HepG2 (cell line): ENCODE measurements around the gene HOXD8. TPM values are rescaled to one million over a fixed set of nuclear protein-coding genes. Genes with fewer than 3 reads are reported as not detected.

Source experiments
- ATAC-seq: fragments of 200-7000 bp; cut with Tn5 transposase; 3 replicates; pipeline ENCODE4 v1.9.1; 2020; ENCODE audit warnings: mild to moderate bottlenecking, moderate library complexity
- BruUV-seq: library from RNA; stranded (reverse); fragments of 400-500 nt; replicated peaks from 2 replicates; lab custom pipeline; 2021; lab: Mats Ljungman, UMichigan
- CTCF ChIA-PET: fragments of 300-600 bp; formaldehyde crosslinking; extraction: SDS; loops from one replicate; lab custom pipeline; 2021; ENCODE audit warnings: low total read pairs, inconsistent platforms, low intra/inter-chr PET ratio; lab: Yijun Ruan, JAX
- POLR2A ChIA-PET: fragments of 350-600 bp; sonication (Branson Sonifier 250); formaldehyde crosslinking; loops from one replicate; lab custom pipeline; 2020; ENCODE audit warnings: antibody characterized with exemption, inconsistent platforms; lab: Yijun Ruan, JAX
- DNase-seq: peaks from one replicate; pipeline ENCODE4 v3.0.0-alpha.2; 2015; ENCODE audit warnings: low spot score
- FAIRE-seq: peaks from 3 replicates; lab custom pipeline; 2011; peaks lifted over from hg19 to GRCh38; lab: Jason Lieb, UNC
- H2AFZ ChIP-seq: one replicate; pipeline ENCODE4 v1.6.1; 2011; ENCODE audit warnings: low read length, inconsistent platforms
- H3K27ac ChIP-seq: fragments of 300-600 bp; 3 replicates; pipeline ENCODE4 v1.8.0; 2011; ENCODE audit warnings: mixed run types, mild to moderate bottlenecking, mixed read lengths, low read length, inconsistent platforms; ENCODE audit not compliant: insufficient read depth; ENCODE audit errors: extremely low read length
- H3K27me3 ChIP-seq, 2 experiments: fragments of 200-600 bp in 1 of 2; 2 replicates in 1 of 2; 3 replicates in 1 of 2; pipeline versions ENCODE4 v1.6.0 to v1.8.0; 2011; ENCODE audit warnings: low read length in 2 of 2, mild to moderate bottlenecking in 2 of 2, moderate library complexity in 2 of 2, inconsistent platforms in 1 of 2; ENCODE audit not compliant: insufficient read depth in 2 of 2, control insufficient read depth in 1 of 2
- H3K36me3 ChIP-seq, 2 experiments: fragments of 200-600 bp in 1 of 2; replicated peaks in 1 of 2; 2 replicates in 1 of 2; 3 replicates in 1 of 2; pipeline versions ENCODE4 v1.5.1 to v1.8.0; 2011; ENCODE audit warnings: low read length in 2 of 2, inconsistent platforms in 1 of 2; ENCODE audit not compliant: insufficient read depth in 2 of 2, control insufficient read depth in 1 of 2
- H3K4me1 ChIP-seq: 2 replicates; pipeline ENCODE4 v1.5.1; 2012; ENCODE audit warnings: low read length, inconsistent platforms; ENCODE audit not compliant: insufficient read depth
- H3K4me2 ChIP-seq: 2 replicates; pipeline ENCODE4 v1.6.0; 2011; ENCODE audit warnings: low read depth, low read length, inconsistent platforms
- H3K4me3 ChIP-seq, 3 experiments: fragments of 200-600 bp in 1 of 3; sonication (generic), shearing (Covaris generic) in 1 of 3; replicated peaks in 1 of 3; 2 replicates each; pipeline ENCODE4 v1.5.1; 2011 to 2016; ENCODE audit warnings: low read length in 3 of 3, inconsistent platforms in 2 of 3, low read depth in 2 of 3, mild to moderate bottlenecking in 2 of 3, control low read depth in 1 of 3, mixed read lengths in 1 of 3; ENCODE audit not compliant: insufficient read depth in 1 of 3
- H3K79me2 ChIP-seq: one replicate; pipeline ENCODE4 v1.6.1; 2011; ENCODE audit warnings: low read length, inconsistent platforms; ENCODE audit not compliant: insufficient read depth
- H3K9ac ChIP-seq: 2 replicates; pipeline ENCODE4 v1.6.0; 2011; ENCODE audit warnings: mild to moderate bottlenecking, low read depth, low read length, inconsistent platforms; ENCODE audit not compliant: insufficient read depth
- H3K9me3 ChIP-seq: 2 replicates; pipeline ENCODE4 v1.5.1; 2012; ENCODE audit warnings: mild to moderate bottlenecking, low read length
- H4K20me1 ChIP-seq: 2 replicates; pipeline ENCODE4 v1.6.0; 2011; ENCODE audit warnings: inconsistent platforms, mild to moderate bottlenecking, low read length, moderate library complexity; ENCODE audit not compliant: insufficient read depth
- KAT2B ChIP-seq: fragments of 150-350 bp; IDR thresholded peaks from 2 replicates; pipeline ENCODE4 v1.6.1; 2014; ENCODE audit warnings: low read depth, low read length, borderline replicate concordance
- NKX3-1 ChIP-seq: sonication (generic); formaldehyde crosslinking; IDR thresholded peaks from 2 replicates; pipeline ENCODE4 v1.5.0; 2020; ENCODE audit warnings: missing genetic modification reagents
- WGBS: methylation state at CpG from one replicate; pipeline ENCODE4 v1.1.6; 2017; ENCODE audit warnings: low lambda C conversion rate; 5-methylcytosine and 5-hydroxymethylcytosine counted together
- in situ Hi-C: cut with HindIII; loops from 2 replicates; pipeline ENCODE4 v1.10.0; 2017; ENCODE audit warnings: low pct_unique_long_range_greater_than_20kb; ENCODE audit not compliant: extremely low pct_ligation_motif_present
- intact Hi-C: fragments of 100-400 bp; cut with micrococcal nuclease; formaldehyde crosslinking; loops from one replicate; pipeline ENCODE4 v1.10.0; 2022; ENCODE audit not compliant: unreplicated experiment
- polyA plus RNA-seq, 8 experiments: library from polyadenylated mRNA; depleted of rRNA in 3 of 8; stranded (reverse) in 7 of 8; unstranded in 1 of 8; fragments of >200 nt; fragmentation: Illumina TruSeq in 4 of 8; extraction: Trizol in 4 of 8; gene quantifications; 2 replicates each; pipeline versions ENCODE4 v1.2.1 to v1.2.3, GENCODE V29; 2011 to 2016; ENCODE audit warnings: low read depth in 4 of 8, missing spikeins in 1 of 8, mixed read lengths in 1 of 8; ENCODE audit not compliant: insufficient read depth in 1 of 8
- total RNA-seq, 5 experiments: library from RNA; depleted of rRNA; stranded (reverse); fragments of >200 nt; fragmentation: Illumina TruSeq; extraction: Trizol; gene quantifications; 2 replicates each; pipeline ENCODE4 v1.2.3, GENCODE V29; 2016; ENCODE audit warnings: low read depth in 1 of 5
- TF ChIP-seq, protein P1 (sequence below): sonication (generic); formaldehyde crosslinking; IDR thresholded peaks from 2 replicates; pipeline ENCODE4 v1.5.1; 2020; ENCODE audit warnings: mild to moderate bottlenecking, missing genetic modification reagents, moderate library complexity
- TF ChIP-seq, protein P2 (sequence below): sonication (generic); formaldehyde crosslinking; IDR thresholded peaks from 2 replicates; pipeline ENCODE4 v1.4.0; 2020; ENCODE audit warnings: missing genetic modification reagents

Gene HOXD8
- total and polyA plus RNA-seq, 2 of the 13 experiments (the other 11 are each of a cell fraction or from before 2014, with no cell fraction given) = not detected

DNA sequence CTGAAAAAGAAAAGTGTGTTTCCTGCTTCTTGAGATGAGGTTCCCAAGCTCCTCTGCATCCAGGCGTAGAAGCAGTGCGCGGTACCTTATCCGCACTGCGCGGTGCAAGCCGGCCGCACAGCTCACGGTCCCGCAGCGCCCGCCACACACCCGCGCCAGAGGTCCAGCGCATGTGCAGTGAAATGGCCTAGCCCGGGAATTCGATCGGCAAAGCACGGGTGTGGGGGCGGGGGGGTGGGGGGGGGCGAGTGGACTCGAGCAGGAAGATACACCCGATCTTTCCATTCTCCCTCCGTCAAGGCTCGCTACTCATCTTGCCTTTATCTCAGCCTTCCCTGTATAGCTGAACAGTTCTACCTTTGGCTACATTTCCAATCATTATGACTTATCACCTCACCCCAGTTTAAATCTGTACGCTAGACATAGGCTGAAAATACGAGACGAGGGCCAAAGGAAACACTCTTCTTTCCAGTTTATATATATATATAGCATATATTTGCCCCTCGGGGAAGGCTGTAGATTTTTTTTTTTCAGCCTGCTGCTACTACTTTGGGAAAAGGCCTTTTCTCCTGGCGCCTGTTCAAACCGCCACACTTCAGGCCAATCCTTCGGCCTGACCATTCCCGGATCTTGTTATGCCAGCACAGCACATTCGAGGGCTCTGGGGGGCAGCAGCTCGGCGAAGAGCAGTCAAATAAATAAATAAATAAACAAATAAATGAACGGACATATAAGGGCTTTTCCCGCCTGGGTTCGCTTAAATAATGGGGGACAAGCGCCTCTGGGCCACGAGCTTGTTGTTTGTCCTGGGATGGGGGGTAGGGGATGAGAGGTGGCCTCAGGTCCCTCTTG lies 10.4 kb downstream of the HOXD8 start:
- Histone ChIP-seq H3K4me3 (peak overlapping the region in 1 of 3 experiments; percentile 75; a peak in 3 of 6 replicates), H2AFZ (no peak overlapping the region)
- POLR2A ChIA-PET = interaction anchor here (1.4 kb wide), 1 partner anchor 315 kb away, joined by 3 read pairs; no protein-coding TSS in a partner anchor
- TF ChIP-seq, protein P1, sequence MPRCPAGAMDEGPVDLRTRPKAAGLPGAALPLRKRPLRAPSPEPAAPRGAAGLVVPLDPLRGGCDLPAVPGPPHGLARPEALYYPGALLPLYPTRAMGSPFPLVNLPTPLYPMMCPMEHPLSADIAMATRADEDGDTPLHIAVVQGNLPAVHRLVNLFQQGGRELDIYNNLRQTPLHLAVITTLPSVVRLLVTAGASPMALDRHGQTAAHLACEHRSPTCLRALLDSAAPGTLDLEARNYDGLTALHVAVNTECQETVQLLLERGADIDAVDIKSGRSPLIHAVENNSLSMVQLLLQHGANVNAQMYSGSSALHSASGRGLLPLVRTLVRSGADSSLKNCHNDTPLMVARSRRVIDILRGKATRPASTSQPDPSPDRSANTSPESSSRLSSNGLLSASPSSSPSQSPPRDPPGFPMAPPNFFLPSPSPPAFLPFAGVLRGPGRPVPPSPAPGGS = no peak
- TF ChIP-seq NKX3-1 (CRISPR knock-in tag) (no peak), KAT2B (no peak)
- TF ChIP-seq, protein P2, sequence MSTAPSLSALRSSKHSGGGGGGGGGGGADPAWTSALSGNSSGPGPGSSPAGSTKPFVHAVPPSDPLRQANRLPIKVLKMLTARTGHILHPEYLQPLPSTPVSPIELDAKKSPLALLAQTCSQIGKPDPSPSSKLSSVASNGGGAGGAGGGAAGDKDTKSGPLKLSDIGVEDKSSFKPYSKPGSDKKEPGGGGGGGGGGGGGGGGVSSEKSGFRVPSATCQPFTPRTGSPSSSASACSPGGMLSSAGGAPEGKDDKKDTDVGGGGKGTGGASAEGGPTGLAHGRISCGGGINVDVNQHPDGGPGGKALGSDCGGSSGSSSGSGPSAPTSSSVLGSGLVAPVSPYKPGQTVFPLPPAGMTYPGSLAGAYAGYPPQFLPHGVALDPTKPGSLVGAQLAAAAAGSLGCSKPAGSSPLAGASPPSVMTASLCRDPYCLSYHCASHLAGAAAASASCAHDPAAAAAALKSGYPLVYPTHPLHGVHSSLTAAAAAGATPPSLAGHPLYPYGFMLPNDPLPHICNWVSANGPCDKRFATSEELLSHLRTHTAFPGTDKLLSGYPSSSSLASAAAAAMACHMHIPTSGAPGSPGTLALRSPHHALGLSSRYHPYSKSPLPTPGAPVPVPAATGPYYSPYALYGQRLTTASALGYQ (CRISPR knock-in tag) = 0 out of 2 replicates have a peak, but pooled peaks have one; percentile 33
- TF ChIP-seq, all 625 proteins: peak for 1
- CTCF ChIA-PET = interaction anchor here (1.1 to 2.5 kb wide), 5 partner anchors 13 to 499 kb away, joined by 4 to 83 read pairs (median 13); no protein-coding TSS in a partner anchor
- Histone ChIP-seq H3K79me2 (no peaks in the 10 kb centered on the region), H3K4me1 (peaks cover 11% of the 10 kb centered on the region), H3K27ac (no peak overlapping the region), H3K9me3 (no peaks in the 10 kb centered on the region), H3K9ac (no peak overlapping the region), H3K36me3 (no peaks in the 10 kb centered on the region), H3K4me2 (peak overlapping the region; percentile 83), H4K20me1 (no peaks in the 10 kb centered on the region), H3K27me3 (peaks cover 7 to 87% of the 10 kb centered on the region in 2 experiments; a peak in 4 of 5 replicates)
- BruUV-seq = no TSS peak
- FAIRE-seq (no peak), ATAC-seq (no peak), DNase-seq (no peak)
- intact Hi-C loops = loop anchor here (1.0 to 5.0 kb wide), 4 partner anchors 245 to 497 kb away; no protein-coding TSS in a partner anchor
- WGBS = 70% methylated on average over 41 of the region's 41 CpGs
- in situ Hi-C loops = loop anchor here (5.0 kb wide), 1 partner anchor 317 kb away; no protein-coding TSS in a partner anchor
